Right lobe of liver (tissue), 4 donors: ENCODE data around the gene LHX2.
"Not testable (repeated sequence)": the region's sequence is repeated elsewhere in the genome, so short reads cannot be mapped to it uniquely, and the experiment has no call there.

Source experiments
- CTCF ChIP-seq, 4 donors: fragments of 200-600 bp in 3 of 4; fragments of 450-650 bp in 1 of 4; IDR thresholded peaks; one replicate each; pipeline versions ENCODE4 v1.5.1 to v1.8.0; 2016 to 2022; ENCODE audit warnings: antibody characterized with exemption in 4 of 4, mild to moderate bottlenecking in 2 of 4
- POLR2A ChIP-seq: fragments of 450-650 bp; IDR thresholded peaks from one replicate; pipeline ENCODE4 v1.6.1; 2017; ENCODE audit warnings: antibody characterized with exemption, mild to moderate bottlenecking
- donor health status: DM: no; HTN: no; CAD: no.
- donor health status: DM: no; HTN: no; CAD: no.
- donor health status: DM: no; HTN: yes; CAD: no.

GRCh38 chr9:123992679-123993078 lies 18.9 kb upstream of the LHX2 start:
- not testable (repeated sequence) for TF ChIP-seq CTCF (IDR thresholded peaks at IDR 0.05); POLR2A
